Endothelial cell of umbilical vein (primary cell): Measurements from ENCODE around the gene RIMBP2. TPM values are rescaled to one million over a fixed set of nuclear protein-coding genes. Genes with fewer than 3 reads are reported as not detected.

ENCODE experiments used
- BruUV-seq: library from RNA; stranded (reverse); fragments of 400-500 nt; replicated peaks from 2 replicates; lab custom pipeline; 2021; lab: Mats Ljungman, UMichigan
- CTCF ChIA-PET: fragments of 300-600, 350-600 bp; sonication (Branson Sonifier 250); formaldehyde crosslinking; loops from one replicate; lab custom pipeline; 2021; ENCODE audit warnings: antibody characterized with exemption, inconsistent platforms; lab: Charles Lee
- POLR2A ChIA-PET: fragments of 300-600, 350-600 bp; sonication (Branson Sonifier 250); formaldehyde crosslinking; loops from one replicate; lab custom pipeline; 2021; ENCODE audit warnings: antibody characterized with exemption, inconsistent platforms; lab: Charles Lee
- DNase-seq: peaks from one replicate; pipeline ENCODE4 v3.0.0-alpha.2; 2011; ENCODE audit warnings: low read depth, low spot score
- FAIRE-seq: peaks from 2 replicates; lab custom pipeline; 2011; peaks lifted over from hg19 to GRCh38; lab: Jason Lieb, UNC
- H2AFZ ChIP-seq: 2 replicates; pipeline ENCODE4 v1.6.0; 2012; ENCODE audit warnings: low read depth, low read length, control low read depth, inconsistent platforms
- H3K27ac ChIP-seq: 2 replicates; pipeline ENCODE4 v1.5.1; 2011; ENCODE audit warnings: low read depth, mild to moderate bottlenecking, control low read depth, low read length, moderate library complexity; ENCODE audit not compliant: insufficient read depth
- H3K27me3 ChIP-seq, 2 experiments: 2 replicates each; pipeline versions ENCODE4 v1.6.0 to v1.6.1; 2011; ENCODE audit warnings: low read length in 2 of 2, mixed read lengths in 1 of 2; ENCODE audit not compliant: control insufficient read depth in 2 of 2, insufficient read depth in 2 of 2
- H3K36me3 ChIP-seq, 2 experiments: 2 replicates in 1 of 2; 3 replicates in 1 of 2; pipeline ENCODE4 v1.5.1; 2011; ENCODE audit warnings: low read length in 2 of 2, mild to moderate bottlenecking in 1 of 2, moderate library complexity in 1 of 2; ENCODE audit not compliant: control insufficient read depth in 2 of 2, insufficient read depth in 2 of 2; ENCODE audit errors: extremely low read depth in 1 of 2
- H3K4me1 ChIP-seq: 3 replicates; pipeline ENCODE4 v1.5.1; 2011; ENCODE audit warnings: mild to moderate bottlenecking, low read length; ENCODE audit not compliant: control insufficient read depth, insufficient read depth; ENCODE audit errors: extremely low read depth
- H3K4me2 ChIP-seq: 2 replicates; pipeline ENCODE4 v1.6.1; 2011; ENCODE audit warnings: low read length, control low read depth, mixed read lengths; ENCODE audit not compliant: insufficient read depth
- H3K4me3 ChIP-seq, 3 experiments: fragments of 200-600 bp in 1 of 3; sonication (generic), shearing (Covaris generic) in 1 of 3; replicated peaks in 1 of 3; 2 replicates each; pipeline ENCODE4 v1.5.1; 2011 to 2016; ENCODE audit warnings: control low read depth in 3 of 3, low read length in 3 of 3, mild to moderate bottlenecking in 2 of 3, inconsistent platforms in 1 of 3, low read depth in 1 of 3, moderate library complexity in 1 of 3; ENCODE audit not compliant: insufficient read depth in 1 of 3
- H3K79me2 ChIP-seq: 2 replicates; pipeline ENCODE4 v1.6.0; 2012; ENCODE audit warnings: low read length, inconsistent platforms; ENCODE audit not compliant: control insufficient read depth, insufficient read depth
- H3K9ac ChIP-seq: replicated peaks from 2 replicates; pipeline ENCODE3; 2011; ENCODE audit warnings: low read length, control low read depth; ENCODE audit not compliant: insufficient read depth; ENCODE audit errors: extremely low read depth
- H3K9me1 ChIP-seq: replicated peaks from 3 replicates; pipeline ENCODE4 v1.6.0; 2011; ENCODE audit warnings: mild to moderate bottlenecking, low read length; ENCODE audit not compliant: control insufficient read depth, insufficient read depth; ENCODE audit errors: extremely low read depth
- H3K9me3 ChIP-seq: replicated peaks from 2 replicates; pipeline ENCODE4 v1.5.1; 2012; ENCODE audit warnings: low read length, inconsistent platforms; ENCODE audit not compliant: control insufficient read depth, insufficient read depth
- H4K20me1 ChIP-seq: replicated peaks from 2 replicates; pipeline ENCODE3; 2011; ENCODE audit warnings: mild to moderate bottlenecking, low read length; ENCODE audit not compliant: control insufficient read depth, insufficient read depth; ENCODE audit errors: extremely low read depth
- FOS ChIP-seq: IDR thresholded peaks from 2 replicates; pipeline ENCODE4 v1.6.1; 2011; ENCODE audit warnings: mild to moderate bottlenecking, low read length, moderate library complexity, borderline replicate concordance; ENCODE audit not compliant: insufficient read depth
- GATA2 ChIP-seq: IDR thresholded peaks from 2 replicates; pipeline ENCODE4 v1.7.0; 2011; ENCODE audit warnings: low read depth, mild to moderate bottlenecking, moderate library complexity, mixed read lengths, low read length; ENCODE audit not compliant: insufficient read length, insufficient read depth
- JUN ChIP-seq: IDR thresholded peaks from 2 replicates; pipeline ENCODE4 v1.6.1; 2011; ENCODE audit warnings: borderline replicate concordance, low read depth; ENCODE audit not compliant: insufficient read length, insufficient read depth
- MYC ChIP-seq: IDR thresholded peaks from one replicate; pipeline ENCODE4 v1.6.1; 2011; ENCODE audit warnings: mild to moderate bottlenecking, low read depth, low read length
- POLR2A ChIP-seq: IDR thresholded peaks from 2 replicates; pipeline ENCODE4 v1.6.1; 2012; ENCODE audit warnings: low read depth, mild to moderate bottlenecking, control low read depth, low read length
- POLR2AphosphoS5 ChIP-seq: IDR thresholded peaks from 2 replicates; pipeline ENCODE4 v1.6.1; 2012; ENCODE audit warnings: low read depth, mild to moderate bottlenecking, control low read depth, low read length, moderate library complexity; ENCODE audit not compliant: insufficient read depth
- dilution Hi-C: fragments of 300-500 bp; cut with MboI; formaldehyde crosslinking; loops from one replicate; pipeline ENCODE4 v1.15.0; 2019; ENCODE audit warnings: low sequenced_read_pairs; ENCODE audit not compliant: extremely low pct_ligation_motif_present
- intact Hi-C: fragments of 100-400 bp; cut with micrococcal nuclease; formaldehyde crosslinking; loops from one replicate; pipeline ENCODE4 v1.10.0; 2022
- polyA plus RNA-seq, 4 experiments: library from polyadenylated mRNA; depleted of rRNA in 3 of 4; stranded (reverse) in 3 of 4; unstranded in 1 of 4; fragments of >200 nt; gene quantifications; 2 replicates each; pipeline versions ENCODE4 v1.2.1 to v1.2.3, GENCODE V29; 2011 to 2012; ENCODE audit warnings: missing spikeins in 1 of 4
- total RNA-seq: library from RNA; stranded (reverse); gene quantifications from 2 replicates; pipeline ENCODE4 v1.2.3, GENCODE V29; 2021
- TF ChIP-seq, protein P1 (sequence below): IDR thresholded peaks from 2 replicates; pipeline ENCODE4 v1.6.1; 2011; ENCODE audit not compliant: insufficient read depth, insufficient read length
- TF ChIP-seq, protein P2 (sequence below), 2 donors: IDR thresholded peaks; 1 replicate in 1 of 2; 2 replicates in 1 of 2; pipeline ENCODE4 v1.5.1; 2011; ENCODE audit warnings: low read length in 2 of 2, mild to moderate bottlenecking in 2 of 2, moderate library complexity in 2 of 2, control low read depth in 1 of 2, inconsistent platforms in 1 of 2, low read depth in 1 of 2; ENCODE audit not compliant: insufficient read depth in 1 of 2; ENCODE audit errors: extremely low read depth in 1 of 2

The RIMBP2 gene
- total and polyA plus RNA-seq, 2 donors (not counting 3 experiments of a cell fraction or from before 2014, with no cell fraction given) = 0.04 TPM; not detected in 1

DNA sequence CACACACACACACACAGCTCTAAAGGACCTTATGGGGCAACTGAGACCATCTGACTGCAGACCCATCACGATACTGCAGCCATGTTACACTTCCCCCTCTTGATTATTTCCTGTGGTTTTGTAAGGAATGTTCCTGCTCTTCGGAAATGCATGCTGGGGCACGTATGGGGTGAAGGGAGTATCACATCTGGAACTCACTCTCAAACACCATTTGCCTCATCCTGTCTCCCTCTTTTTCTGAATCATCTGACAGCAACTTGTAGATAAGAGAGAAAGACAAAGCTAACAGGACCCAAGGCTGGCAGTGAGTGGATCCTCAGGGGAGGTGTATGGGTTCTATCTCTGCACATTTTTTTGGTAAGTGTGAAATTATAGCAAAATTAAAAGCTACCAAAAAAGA, 50.3 kb downstream of the RIMBP2 start:
- CTCF ChIA-PET = no interaction called here
- BruUV-seq = no TSS peak
- Histone ChIP-seq H3K27ac (no peak overlapping the region), H3K9me1 (no peaks in the 10 kb centered on the region), H2AFZ (no peak overlapping the region), H3K4me2 (no peak overlapping the region), H3K4me1 (no peaks in the 10 kb centered on the region), H3K9ac (no peak overlapping the region), H3K4me3 (no peak overlapping the region), H4K20me1 (no peaks in the 10 kb centered on the region), H3K27me3 (no peaks in the 10 kb centered on the region), H3K79me2 (no peaks in the 10 kb centered on the region), H3K36me3 (no peaks in the 10 kb centered on the region), H3K9me3 (no peaks in the 10 kb centered on the region)
- DNase-seq (no peak), FAIRE-seq (no peak)
- dilution Hi-C loops (no loop called here), intact Hi-C loops (no loop called here)
- POLR2A ChIA-PET = no interaction called here
- TF ChIP-seq, protein P1, sequence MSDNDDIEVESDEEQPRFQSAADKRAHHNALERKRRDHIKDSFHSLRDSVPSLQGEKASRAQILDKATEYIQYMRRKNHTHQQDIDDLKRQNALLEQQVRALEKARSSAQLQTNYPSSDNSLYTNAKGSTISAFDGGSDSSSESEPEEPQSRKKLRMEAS = no peak
- TF ChIP-seq FOS (no peak), GATA2 (no peak), MYC (no peak), POLR2AphosphoS5 (no peak), POLR2A (no peak), JUN (no peak)
- TF ChIP-seq, protein P2, sequence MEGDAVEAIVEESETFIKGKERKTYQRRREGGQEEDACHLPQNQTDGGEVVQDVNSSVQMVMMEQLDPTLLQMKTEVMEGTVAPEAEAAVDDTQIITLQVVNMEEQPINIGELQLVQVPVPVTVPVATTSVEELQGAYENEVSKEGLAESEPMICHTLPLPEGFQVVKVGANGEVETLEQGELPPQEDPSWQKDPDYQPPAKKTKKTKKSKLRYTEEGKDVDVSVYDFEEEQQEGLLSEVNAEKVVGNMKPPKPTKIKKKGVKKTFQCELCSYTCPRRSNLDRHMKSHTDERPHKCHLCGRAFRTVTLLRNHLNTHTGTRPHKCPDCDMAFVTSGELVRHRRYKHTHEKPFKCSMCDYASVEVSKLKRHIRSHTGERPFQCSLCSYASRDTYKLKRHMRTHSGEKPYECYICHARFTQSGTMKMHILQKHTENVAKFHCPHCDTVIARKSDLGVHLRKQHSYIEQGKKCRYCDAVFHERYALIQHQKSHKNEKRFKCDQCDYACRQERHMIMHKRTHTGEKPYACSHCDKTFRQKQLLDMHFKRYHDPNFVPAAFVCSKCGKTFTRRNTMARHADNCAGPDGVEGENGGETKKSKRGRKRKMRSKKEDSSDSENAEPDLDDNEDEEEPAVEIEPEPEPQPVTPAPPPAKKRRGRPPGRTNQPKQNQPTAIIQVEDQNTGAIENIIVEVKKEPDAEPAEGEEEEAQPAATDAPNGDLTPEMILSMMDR (IDR thresholded peaks at IDR 0.05; ENCODE audit: extremely low read depth in 1 of 2, insufficient read depth in 1 of 2, low read depth in 1 of 2, low read length in 2 of 2) = no peak
